Measurements from ENCODE around the gene HEY2.

GRCh38 chr6:125808060-125808459, 58.6 kb downstream of the HEY2 start:
- TF ChIP-seq MAX (IDR thresholded peaks at IDR 0.05) (no peak), CTCF (IDR thresholded peaks at IDR 0.05) (no peak), EP300 (IDR thresholded peaks at IDR 0.05) (no peak), RARB (CRISPR knock-in tag; IDR thresholded peaks at IDR 0.05) (no peak), RAD21 (conservative IDR thresholded peaks at IDR 0.05 in 1 of 2, IDR thresholded peaks at IDR 0.05 in 1 of 2) (no peak), POLR2AphosphoS2 (conservative IDR thresholded peaks at IDR 0.05; ENCODE audit: low read length) (no peak), KDM1A (IDR thresholded peaks at IDR 0.05; ENCODE audit: low read depth) (no peak), BHLHE40 (IDR thresholded peaks at IDR 0.05; ENCODE audit: low read depth, low read length) (no peak), ESRRA (IDR thresholded peaks at IDR 0.05; ENCODE audit: borderline replicate concordance, low read length) (no peak), TP53 (CRISPR knock-in tag; IDR thresholded peaks at IDR 0.05) (no peak), POLR2A (IDR thresholded peaks at IDR 0.05; ENCODE audit: low read length) (no peak), NR3C1 (IDR thresholded peaks at IDR 0.05) (no peak), MYC (IDR thresholded peaks at IDR 0.05; ENCODE audit: borderline replicate concordance, low read length) (no peak)
- TF ChIP-seq, protein P1, sequence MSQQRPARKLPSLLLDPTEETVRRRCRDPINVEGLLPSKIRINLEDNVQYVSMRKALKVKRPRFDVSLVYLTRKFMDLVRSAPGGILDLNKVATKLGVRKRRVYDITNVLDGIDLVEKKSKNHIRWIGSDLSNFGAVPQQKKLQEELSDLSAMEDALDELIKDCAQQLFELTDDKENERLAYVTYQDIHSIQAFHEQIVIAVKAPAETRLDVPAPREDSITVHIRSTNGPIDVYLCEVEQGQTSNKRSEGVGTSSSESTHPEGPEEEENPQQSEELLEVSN (IDR thresholded peaks at IDR 0.05; ENCODE audit: borderline replicate concordance, low read depth): no peak

Measured in A549 (cell line).